HCT116 (cell line): ENCODE data around the gene RTF1. TPM values are rescaled to one million over a fixed set of nuclear protein-coding genes. Genes with fewer than 3 reads are reported as not detected.

Experiments used
- ATAC-seq: fragments of 200-7000 bp; cut with Tn5 transposase; 2 replicates; pipeline ENCODE4 v1.9.1; 2020; ENCODE audit warnings: mild to moderate bottlenecking, moderate library complexity
- BruUV-seq: library from RNA; stranded (reverse); fragments of 400-500 nt; replicated peaks from 2 replicates; lab custom pipeline; 2021; lab: Mats Ljungman, UMichigan
- CTCF ChIA-PET: fragments of 300-600 bp; sonication (Branson Sonifier 250); formaldehyde crosslinking; loops from one replicate; lab custom pipeline; 2021; ENCODE audit warnings: antibody characterized with exemption; lab: Charles Lee
- POLR2A ChIA-PET: fragments of 300-600, 350-600 bp; sonication (Branson Sonifier 250); formaldehyde crosslinking; loops from one replicate; lab custom pipeline; 2021; ENCODE audit warnings: antibody characterized with exemption; lab: Charles Lee
- RAD21 ChIA-PET, 2 experiments: fragments of 300-600 bp; sonication (Branson Sonifier 250); formaldehyde crosslinking; loops; one replicate each; lab custom pipeline; 2023; ENCODE audit warnings: low total read pairs in 2 of 2; ENCODE audit not compliant: uncharacterized antibody in 2 of 2, unreplicated experiment in 2 of 2, low non-redundant PET in 1 of 2; lab: Charles Lee
- DNase-seq: peaks from one replicate; pipeline ENCODE4 v3.0.0-alpha.2; 2010; ENCODE audit warnings: low read depth, low spot score
- H2AFZ ChIP-seq: fragments of 200-600 bp; shearing (Covaris generic), sonication (generic); 2 replicates; pipeline ENCODE4 v1.6.1; 2017; ENCODE audit warnings: low read depth, mixed run types, mixed read lengths, antibody characterized with exemption, low read length; ENCODE audit not compliant: poor library complexity, severe bottlenecking
- H3K27ac ChIP-seq: 2 replicates; pipeline ENCODE4 v1.5.1; 2012; ENCODE audit warnings: low read depth, low read length
- H3K27me3 ChIP-seq: fragments of 200-600 bp; sonication (generic); 2 replicates; pipeline ENCODE4 v1.6.1; 2016; ENCODE audit warnings: mixed run types, low read length, mixed read lengths; ENCODE audit not compliant: insufficient read depth
- H3K36me3 ChIP-seq, 2 experiments: fragments of 200-500 bp in 1 of 2; fragments of 200-600 bp in 1 of 2; sonication (Bioruptor generic) in 1 of 2; sonication (generic) in 1 of 2; 2 replicates each; pipeline versions ENCODE4 v1.5.1 to v1.6.1; 2014 to 2016; ENCODE audit warnings: low read length in 2 of 2, inconsistent platforms in 1 of 2, mixed read lengths in 1 of 2, mixed run types in 1 of 2; ENCODE audit not compliant: insufficient read depth in 2 of 2, control insufficient read depth in 1 of 2
- H3K4me1 ChIP-seq, 2 experiments: fragments of 200-600 bp in 1 of 2; sonication (generic) in 1 of 2; 2 replicates each; pipeline versions ENCODE4 v1.5.1 to v1.6.1; 2012 to 2017; ENCODE audit warnings: low read length in 2 of 2, inconsistent platforms in 1 of 2, mild to moderate bottlenecking in 1 of 2, mixed read lengths in 1 of 2, mixed run types in 1 of 2, moderate library complexity in 1 of 2; ENCODE audit not compliant: insufficient read depth in 2 of 2, control insufficient read depth in 1 of 2
- H3K4me2 ChIP-seq: fragments of 200-600 bp; sonication (generic); 2 replicates; pipeline ENCODE4 v1.6.1; 2017; ENCODE audit warnings: mixed run types, low read length, mixed read lengths
- H3K4me3 ChIP-seq, 2 experiments: fragments of 200-600 bp in 1 of 2; sonication (generic) in 1 of 2; replicated peaks in 1 of 2; 2 replicates each; pipeline ENCODE4 v1.5.1; 2011 to 2016; ENCODE audit warnings: low read length in 2 of 2, control low read depth in 1 of 2, low read depth in 1 of 2, mild to moderate bottlenecking in 1 of 2, mixed read lengths in 1 of 2, mixed run types in 1 of 2
- H3K79me2 ChIP-seq: fragments of 200-600 bp; sonication (generic); 2 replicates; pipeline ENCODE4 v1.6.1; 2017; ENCODE audit warnings: mild to moderate bottlenecking, mixed run types, low read length, moderate library complexity, mixed read lengths; ENCODE audit not compliant: insufficient read depth
- H3K9ac ChIP-seq: fragments of 200-600 bp; sonication (generic); 2 replicates; pipeline ENCODE4 v1.6.1; 2016; ENCODE audit warnings: low read length, mixed read lengths
- H3K9me2 ChIP-seq: fragments of 200-600 bp; sonication (generic), shearing (Covaris generic); 2 replicates; pipeline ENCODE4 v1.6.1; 2017; ENCODE audit warnings: mixed run types, mild to moderate bottlenecking, moderate library complexity; ENCODE audit not compliant: insufficient read depth
- H3K9me3 ChIP-seq, 2 experiments: fragments of 200-500 bp in 1 of 2; fragments of 200-600 bp in 1 of 2; sonication (Bioruptor generic) in 1 of 2; sonication (generic) in 1 of 2; 2 replicates each; pipeline ENCODE4 v1.6.1; 2014 to 2017; ENCODE audit warnings: low read length in 2 of 2, mixed read lengths in 2 of 2, inconsistent platforms in 1 of 2, low read depth in 1 of 2, mild to moderate bottlenecking in 1 of 2, mixed run types in 1 of 2, moderate library complexity in 1 of 2; ENCODE audit not compliant: control insufficient read depth in 1 of 2, insufficient read depth in 1 of 2
- H4K20me1 ChIP-seq: fragments of 200-600 bp; sonication (generic), shearing (Covaris generic); 2 replicates; pipeline ENCODE4 v1.6.1; 2017; ENCODE audit warnings: mixed run types, mild to moderate bottlenecking, moderate library complexity; ENCODE audit not compliant: insufficient read depth
- ATF3 ChIP-seq: IDR thresholded peaks from 2 replicates; pipeline ENCODE4 v1.6.1; 2012
- CEBPB ChIP-seq: IDR thresholded peaks from 2 replicates; pipeline ENCODE4 v1.6.1; 2012; ENCODE audit warnings: low read depth
- EGR1 ChIP-seq: IDR thresholded peaks from 2 replicates; pipeline ENCODE4 v1.6.1; 2012; ENCODE audit warnings: low read depth
- EZH2phosphoT487 ChIP-seq: fragments of 200-600 bp; IDR thresholded peaks from 2 replicates; pipeline ENCODE4 v1.6.1; 2018; ENCODE audit warnings: antibody characterized with exemption, borderline replicate concordance
- FOSL1 ChIP-seq: IDR thresholded peaks from 2 replicates; pipeline ENCODE4 v1.6.1; 2012; ENCODE audit warnings: low read depth
- JUND ChIP-seq: IDR thresholded peaks from 2 replicates; pipeline ENCODE4 v1.6.1; 2012
- MAX ChIP-seq: IDR thresholded peaks from 2 replicates; pipeline ENCODE4 v1.6.1; 2012
- POLR2A ChIP-seq: IDR thresholded peaks from 2 replicates; pipeline ENCODE4 v1.7.0; 2011; ENCODE audit warnings: borderline replicate concordance; ENCODE audit not compliant: insufficient read depth, insufficient read length; ENCODE audit errors: extremely low read depth
- POLR2AphosphoS5 ChIP-seq: IDR thresholded peaks from 2 replicates; pipeline ENCODE4 v1.6.1; 2011; ENCODE audit warnings: mild to moderate bottlenecking, low read depth, low read length, moderate library complexity
- RAD21 ChIP-seq: IDR thresholded peaks from 2 replicates; pipeline ENCODE4 v1.6.1; 2012; ENCODE audit warnings: low read depth, mild to moderate bottlenecking
- REST ChIP-seq: IDR thresholded peaks from 2 replicates; pipeline ENCODE4 v1.6.1; 2012; ENCODE audit warnings: low read depth
- SP1 ChIP-seq: IDR thresholded peaks from 2 replicates; pipeline ENCODE4 v1.6.1; 2012; ENCODE audit warnings: low read depth
- TCF7L2 ChIP-seq: IDR thresholded peaks from 2 replicates; pipeline ENCODE4 v1.7.0; 2011; ENCODE audit warnings: borderline replicate concordance, inconsistent platforms; ENCODE audit not compliant: insufficient read depth, insufficient read length; ENCODE audit errors: extremely low read depth
- intact Hi-C: fragments of 100-400 bp; cut with micrococcal nuclease; formaldehyde crosslinking; loops from 2 replicates; pipeline ENCODE4 v1.10.0; 2022
- total RNA-seq: library from RNA; stranded (reverse); gene quantifications from one replicate; pipeline ENCODE4 v1.2.1, GENCODE V29; 2021; ENCODE audit not compliant: unreplicated experiment

The RTF1 gene
- total RNA-seq, 1 experiment from 2014 or later = 27.5 TPM

GRCh38 chr15:41513506-41514227, 96.8 kb downstream of the RTF1 start, which contains the start of gene LTK:
TSS of gene LTK (minus strand) at chr15:41513827. CDS start at chr15:41513709, 118 bp downstream.
- BruUV-seq = TSS peak; percentile 20
- Histone ChIP-seq H3K9ac (peak within 1 kb of the TSS; percentile 63), H2AFZ (peak within 1 kb of the TSS; percentile 83), H3K27ac (peak within 1 kb of the TSS; percentile 52; the same call in 1 of the 2 replicates), H3K4me2 (peak within 1 kb of the TSS; percentile 100), H3K36me3 (peaks cover 0 to 4% of the 10 kb centered on the region in 2 experiments; a peak in 1 of 4 replicates), H3K4me1 (peaks cover 15 to 27% of the 10 kb centered on the region in 2 experiments), H3K9me2 (no peaks in the 10 kb centered on the region), H3K9me3 (no peaks in the 10 kb centered on the region), H3K79me2 (no peaks in the 10 kb centered on the region), H4K20me1 (no peaks in the 10 kb centered on the region), H3K27me3 (no peaks in the 10 kb centered on the region), H3K4me3 (peak within 1 kb of the TSS; percentile 54 to 79)
- intact Hi-C loops = no loop called here
- peak; percentile 29 for TF ChIP-seq POLR2AphosphoS5
- no peak for TF ChIP-seq SP1
- TF ChIP-seq JUND = no peak
- TF ChIP-seq TCF7L2 = peak; percentile 91
- peak; percentile 55 for TF ChIP-seq MAX
- DNase-seq = peak; percentile 65
- ATAC-seq = peak; percentile 89
- ChIA-PET POLR2A (interaction anchor here (1.0 to 1.4 kb wide), 2 partner anchors 21 to 31 kb away, joined by 3 to 4 read pairs; partner anchors contain the start of gene RPAP1), CTCF (interaction anchor here (1.2 kb wide), 1 partner anchor 48 kb away, joined by 4 read pairs; no protein-coding TSS in a partner anchor), RAD21 (no interaction called here)

GRCh38 chr15:41517895-41518449, 101.1 kb downstream of the RTF1 start:
- no peak for DNase-seq
- ATAC-seq = no peak
- no peak overlapping the region for H2AFZ ChIP-seq
- ChIA-PET POLR2A (no interaction called here), CTCF (no interaction called here), RAD21 (no interaction called here)
- BruUV-seq = no TSS peak
- H3K9me3 ChIP-seq = no peaks in the 10 kb centered on the region
- no peaks in the 10 kb centered on the region for H3K79me2 ChIP-seq
- no peaks in the 10 kb centered on the region for H4K20me1 ChIP-seq
- H3K9ac ChIP-seq = no peak overlapping the region
- peaks cover 4% of the 10 kb centered on the region in 2 experiments; a peak in 1 of 4 replicates for H3K36me3 ChIP-seq
- no peak overlapping the region for H3K4me3 ChIP-seq
- no peak overlapping the region for H3K4me2 ChIP-seq
- no peaks in the 10 kb centered on the region for H3K27me3 ChIP-seq
- intact Hi-C loops = no loop called here
- peaks cover 7 to 16% of the 10 kb centered on the region in 2 experiments for H3K4me1 ChIP-seq
- no peak overlapping the region for H3K27ac ChIP-seq
- H3K9me2 ChIP-seq = no peaks in the 10 kb centered on the region
- TF ChIP-seq RAD21 (no peak), ATF3 (no peak), POLR2A (no peak), CEBPB (no peak), REST (no peak), JUND (no peak), EGR1 (no peak), EZH2phosphoT487 (no peak), FOSL1 (no peak)
